Endothelial cell of umbilical vein (primary cell): ENCODE measurements around the gene USP2. TPM values are rescaled to one million over a fixed set of nuclear protein-coding genes. Genes with fewer than 3 reads are reported as not detected.

Experiments used
- BruUV-seq: library from RNA; stranded (reverse); fragments of 400-500 nt; replicated peaks from 2 replicates; lab custom pipeline; 2021; lab: Mats Ljungman, UMichigan
- CTCF ChIA-PET: fragments of 300-600, 350-600 bp; sonication (Branson Sonifier 250); formaldehyde crosslinking; loops from one replicate; lab custom pipeline; 2021; ENCODE audit warnings: antibody characterized with exemption, inconsistent platforms; lab: Charles Lee
- POLR2A ChIA-PET: fragments of 300-600, 350-600 bp; sonication (Branson Sonifier 250); formaldehyde crosslinking; loops from one replicate; lab custom pipeline; 2021; ENCODE audit warnings: antibody characterized with exemption, inconsistent platforms; lab: Charles Lee
- DNase-seq: peaks from one replicate; pipeline ENCODE4 v3.0.0-alpha.2; 2011; ENCODE audit warnings: low read depth, low spot score
- FAIRE-seq: peaks from 2 replicates; lab custom pipeline; 2011; peaks lifted over from hg19 to GRCh38; lab: Jason Lieb, UNC
- H2AFZ ChIP-seq: 2 replicates; pipeline ENCODE4 v1.6.0; 2012; ENCODE audit warnings: low read depth, low read length, control low read depth, inconsistent platforms
- H3K27ac ChIP-seq: 2 replicates; pipeline ENCODE4 v1.5.1; 2011; ENCODE audit warnings: low read depth, mild to moderate bottlenecking, control low read depth, low read length, moderate library complexity; ENCODE audit not compliant: insufficient read depth
- H3K27me3 ChIP-seq, 2 experiments: 2 replicates each; pipeline versions ENCODE4 v1.6.0 to v1.6.1; 2011; ENCODE audit warnings: low read length in 2 of 2, mixed read lengths in 1 of 2; ENCODE audit not compliant: control insufficient read depth in 2 of 2, insufficient read depth in 2 of 2
- H3K36me3 ChIP-seq, 2 experiments: 2 replicates in 1 of 2; 3 replicates in 1 of 2; pipeline ENCODE4 v1.5.1; 2011; ENCODE audit warnings: low read length in 2 of 2, mild to moderate bottlenecking in 1 of 2, moderate library complexity in 1 of 2; ENCODE audit not compliant: control insufficient read depth in 2 of 2, insufficient read depth in 2 of 2; ENCODE audit errors: extremely low read depth in 1 of 2
- H3K4me1 ChIP-seq: 3 replicates; pipeline ENCODE4 v1.5.1; 2011; ENCODE audit warnings: mild to moderate bottlenecking, low read length; ENCODE audit not compliant: control insufficient read depth, insufficient read depth; ENCODE audit errors: extremely low read depth
- H3K4me2 ChIP-seq: 2 replicates; pipeline ENCODE4 v1.6.1; 2011; ENCODE audit warnings: low read length, control low read depth, mixed read lengths; ENCODE audit not compliant: insufficient read depth
- H3K4me3 ChIP-seq, 3 experiments: fragments of 200-600 bp in 1 of 3; sonication (generic), shearing (Covaris generic) in 1 of 3; replicated peaks in 1 of 3; 2 replicates each; pipeline ENCODE4 v1.5.1; 2011 to 2016; ENCODE audit warnings: control low read depth in 3 of 3, low read length in 3 of 3, mild to moderate bottlenecking in 2 of 3, inconsistent platforms in 1 of 3, low read depth in 1 of 3, moderate library complexity in 1 of 3; ENCODE audit not compliant: insufficient read depth in 1 of 3
- H3K79me2 ChIP-seq: 2 replicates; pipeline ENCODE4 v1.6.0; 2012; ENCODE audit warnings: low read length, inconsistent platforms; ENCODE audit not compliant: control insufficient read depth, insufficient read depth
- H3K9ac ChIP-seq: replicated peaks from 2 replicates; pipeline ENCODE3; 2011; ENCODE audit warnings: low read length, control low read depth; ENCODE audit not compliant: insufficient read depth; ENCODE audit errors: extremely low read depth
- H3K9me1 ChIP-seq: replicated peaks from 3 replicates; pipeline ENCODE4 v1.6.0; 2011; ENCODE audit warnings: mild to moderate bottlenecking, low read length; ENCODE audit not compliant: control insufficient read depth, insufficient read depth; ENCODE audit errors: extremely low read depth
- H3K9me3 ChIP-seq: replicated peaks from 2 replicates; pipeline ENCODE4 v1.5.1; 2012; ENCODE audit warnings: low read length, inconsistent platforms; ENCODE audit not compliant: control insufficient read depth, insufficient read depth
- H4K20me1 ChIP-seq: replicated peaks from 2 replicates; pipeline ENCODE3; 2011; ENCODE audit warnings: mild to moderate bottlenecking, low read length; ENCODE audit not compliant: control insufficient read depth, insufficient read depth; ENCODE audit errors: extremely low read depth
- EZH2 ChIP-seq: IDR thresholded peaks from 2 replicates; pipeline ENCODE4 v1.6.1; 2012; ENCODE audit warnings: borderline replicate concordance, low read depth, mild to moderate bottlenecking, moderate library complexity, low read length, inconsistent platforms; ENCODE audit not compliant: severe bottlenecking
- POLR2A ChIP-seq: IDR thresholded peaks from 2 replicates; pipeline ENCODE4 v1.6.1; 2012; ENCODE audit warnings: low read depth, mild to moderate bottlenecking, control low read depth, low read length
- POLR2AphosphoS5 ChIP-seq: IDR thresholded peaks from 2 replicates; pipeline ENCODE4 v1.6.1; 2012; ENCODE audit warnings: low read depth, mild to moderate bottlenecking, control low read depth, low read length, moderate library complexity; ENCODE audit not compliant: insufficient read depth
- dilution Hi-C: fragments of 300-500 bp; cut with MboI; formaldehyde crosslinking; loops from one replicate; pipeline ENCODE4 v1.15.0; 2019; ENCODE audit warnings: low sequenced_read_pairs; ENCODE audit not compliant: extremely low pct_ligation_motif_present
- intact Hi-C: fragments of 100-400 bp; cut with micrococcal nuclease; formaldehyde crosslinking; loops from one replicate; pipeline ENCODE4 v1.10.0; 2022
- polyA plus RNA-seq, 4 experiments: library from polyadenylated mRNA; depleted of rRNA in 3 of 4; stranded (reverse) in 3 of 4; unstranded in 1 of 4; fragments of >200 nt; gene quantifications; 2 replicates each; pipeline versions ENCODE4 v1.2.1 to v1.2.3, GENCODE V29; 2011 to 2012; ENCODE audit warnings: missing spikeins in 1 of 4
- total RNA-seq: library from RNA; stranded (reverse); gene quantifications from 2 replicates; pipeline ENCODE4 v1.2.3, GENCODE V29; 2021
- TF ChIP-seq, protein P1 (sequence below): IDR thresholded peaks from 2 replicates; pipeline ENCODE4 v1.6.1; 2011; ENCODE audit not compliant: insufficient read depth, insufficient read length
- TF ChIP-seq, protein P2 (sequence below), 2 donors: IDR thresholded peaks; 1 replicate in 1 of 2; 2 replicates in 1 of 2; pipeline ENCODE4 v1.5.1; 2011; ENCODE audit warnings: low read length in 2 of 2, mild to moderate bottlenecking in 2 of 2, moderate library complexity in 2 of 2, control low read depth in 1 of 2, inconsistent platforms in 1 of 2, low read depth in 1 of 2; ENCODE audit not compliant: insufficient read depth in 1 of 2; ENCODE audit errors: extremely low read depth in 1 of 2

Gene USP2
- total and polyA plus RNA-seq, 2 donors (not counting 3 experiments of a cell fraction or from before 2014, with no cell fraction given): 0.21 to 1.2 TPM

DNA sequence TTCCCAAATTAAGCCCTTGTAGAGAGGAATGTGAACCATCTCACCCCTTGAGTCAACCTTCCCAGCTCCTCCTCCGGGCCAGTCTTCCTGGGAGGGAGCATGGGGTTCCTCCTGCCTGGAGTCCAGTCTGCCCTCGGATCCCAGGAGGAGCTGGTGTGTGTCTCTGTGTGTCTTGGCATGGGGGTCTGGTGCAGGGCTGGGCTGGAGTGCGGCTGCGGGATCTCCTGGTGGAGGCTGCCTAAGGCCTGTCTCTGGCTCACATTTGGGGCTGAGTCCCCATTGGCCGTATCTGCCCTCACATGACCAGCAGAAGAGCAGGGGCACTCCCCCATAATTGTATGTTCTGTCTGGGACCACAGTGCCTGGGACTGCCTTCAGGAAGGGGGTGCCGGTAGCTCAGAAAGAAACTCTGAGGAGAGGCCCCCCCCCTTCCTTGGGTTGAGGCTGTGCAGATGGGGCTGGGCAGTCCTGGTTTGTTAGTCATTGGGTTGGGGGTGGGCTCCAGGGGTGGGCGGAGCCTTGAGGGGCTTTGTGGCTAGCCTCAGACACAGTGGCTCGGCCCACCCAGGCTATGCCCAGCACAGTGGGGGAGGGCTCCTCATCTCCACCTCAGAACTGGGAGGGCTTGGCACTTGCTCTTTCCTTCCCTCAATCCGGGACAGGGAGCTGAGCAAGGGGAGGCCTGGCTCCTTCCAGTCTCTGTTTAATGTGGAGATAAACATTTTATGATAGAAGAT, 43.7 kb downstream of the USP2 start:
- no TSS peak for BruUV-seq
- Histone ChIP-seq H3K36me3 (peaks cover 0 to 2% of the 10 kb centered on the region in 2 experiments), H3K9ac (no peak overlapping the region), H3K4me3 (peak overlapping the region in 1 of 3 experiments; percentile 6), H3K27ac (no peak overlapping the region), H3K79me2 (peaks cover 23% of the 10 kb centered on the region), H2AFZ (no peak overlapping the region), H3K4me1 (peaks cover 44% of the 10 kb centered on the region), H3K9me1 (no peaks in the 10 kb centered on the region), H3K27me3 (no peaks in the 10 kb centered on the region), H3K4me2 (peak overlapping the region; percentile 10), H4K20me1 (no peaks in the 10 kb centered on the region), H3K9me3 (no peaks in the 10 kb centered on the region)
- intact Hi-C loops (loop anchor here (1.0 to 2.0 kb wide), 5 partner anchors 16 to 273 kb away; partner anchors contain the start of gene CBL), dilution Hi-C loops (no loop called here)
- FAIRE-seq (peak; percentile 35), DNase-seq (peak; percentile 77)
- peak; percentile 14 for TF ChIP-seq POLR2A
- TF ChIP-seq, protein P1, sequence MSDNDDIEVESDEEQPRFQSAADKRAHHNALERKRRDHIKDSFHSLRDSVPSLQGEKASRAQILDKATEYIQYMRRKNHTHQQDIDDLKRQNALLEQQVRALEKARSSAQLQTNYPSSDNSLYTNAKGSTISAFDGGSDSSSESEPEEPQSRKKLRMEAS: no peak
- no peak for TF ChIP-seq EZH2
- TF ChIP-seq POLR2AphosphoS5: peak; percentile 37
- ChIA-PET POLR2A (interaction anchor here (0.6 to 2.3 kb wide), 11 partner anchors 15 to 717 kb away, joined by 3 to 18 read pairs (median 6); partner anchors contain the start of gene MCAM), CTCF (interaction anchor here (0.7 to 6.3 kb wide), 43 partner anchors 11 to 340 kb away, joined by 3 to 301 read pairs (median 5); partner anchors contain the start of genes CBL, CENATAC, DPAGT1 and HINFP)

DNA sequence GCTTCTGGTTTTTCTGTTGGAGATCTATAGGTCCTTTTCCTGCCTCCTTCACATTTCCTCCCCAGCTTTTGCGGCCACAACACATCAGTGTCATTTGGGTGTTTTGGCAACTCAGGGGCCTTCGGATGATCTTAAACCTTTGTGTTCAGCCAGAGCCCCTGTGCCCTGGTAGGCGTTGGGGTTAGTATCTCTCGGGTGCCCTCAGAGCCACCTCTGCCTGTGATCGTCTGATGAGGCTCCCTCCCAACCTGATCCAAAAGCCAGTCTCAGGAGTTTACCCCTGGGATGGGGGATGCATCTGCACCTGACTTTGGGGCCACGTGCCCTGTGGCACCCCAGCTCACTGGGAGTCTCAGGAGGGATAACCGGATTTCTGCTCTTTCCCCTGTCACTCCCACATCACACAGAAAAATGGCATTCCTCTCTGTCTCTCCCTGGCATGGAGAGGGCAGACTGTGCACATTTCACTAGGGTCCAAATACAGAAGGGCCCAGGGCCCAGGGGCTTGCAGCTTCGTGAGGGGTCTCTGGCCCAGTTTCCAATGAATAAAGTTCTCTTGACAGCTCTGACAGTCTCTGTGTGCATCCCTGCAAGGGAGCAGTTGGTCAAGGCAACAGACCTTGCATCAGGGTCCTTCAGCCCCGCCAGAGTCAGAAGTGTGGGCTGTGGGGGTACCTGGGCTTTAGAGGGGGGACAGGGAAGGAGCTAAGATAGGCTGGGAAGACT, 44.6 kb downstream of the USP2 start:
- Histone ChIP-seq H3K36me3 (peaks cover 0 to 2% of the 10 kb centered on the region in 2 experiments), H3K4me3 (no peak overlapping the region), H3K27ac (no peak overlapping the region), H3K9me1 (no peaks in the 10 kb centered on the region), H3K9me3 (no peaks in the 10 kb centered on the region), H3K27me3 (no peaks in the 10 kb centered on the region), H3K79me2 (peaks cover 23% of the 10 kb centered on the region), H3K9ac (no peak overlapping the region), H3K4me1 (peaks cover 44% of the 10 kb centered on the region), H4K20me1 (no peaks in the 10 kb centered on the region), H3K4me2 (no peak overlapping the region), H2AFZ (no peak overlapping the region)
- CTCF ChIA-PET: interaction anchor here (1.6 to 6.3 kb wide), 11 partner anchors 12 to 269 kb away, joined by 5 to 301 read pairs (median 31); partner anchors contain the start of genes CBL, MCAM, USP2 and VPS11
- BruUV-seq: no TSS peak
- FAIRE-seq (no peak), DNase-seq (no peak)
- dilution Hi-C loops (no loop called here), intact Hi-C loops (no loop called here)
- POLR2A ChIA-PET: interaction anchor here (1.9 to 2.3 kb wide), 3 partner anchors 20 to 242 kb away, joined by 11 to 18 read pairs (median 17); partner anchors contain the start of gene MCAM
- no peak for TF ChIP-seq POLR2A
- TF ChIP-seq, protein P2, sequence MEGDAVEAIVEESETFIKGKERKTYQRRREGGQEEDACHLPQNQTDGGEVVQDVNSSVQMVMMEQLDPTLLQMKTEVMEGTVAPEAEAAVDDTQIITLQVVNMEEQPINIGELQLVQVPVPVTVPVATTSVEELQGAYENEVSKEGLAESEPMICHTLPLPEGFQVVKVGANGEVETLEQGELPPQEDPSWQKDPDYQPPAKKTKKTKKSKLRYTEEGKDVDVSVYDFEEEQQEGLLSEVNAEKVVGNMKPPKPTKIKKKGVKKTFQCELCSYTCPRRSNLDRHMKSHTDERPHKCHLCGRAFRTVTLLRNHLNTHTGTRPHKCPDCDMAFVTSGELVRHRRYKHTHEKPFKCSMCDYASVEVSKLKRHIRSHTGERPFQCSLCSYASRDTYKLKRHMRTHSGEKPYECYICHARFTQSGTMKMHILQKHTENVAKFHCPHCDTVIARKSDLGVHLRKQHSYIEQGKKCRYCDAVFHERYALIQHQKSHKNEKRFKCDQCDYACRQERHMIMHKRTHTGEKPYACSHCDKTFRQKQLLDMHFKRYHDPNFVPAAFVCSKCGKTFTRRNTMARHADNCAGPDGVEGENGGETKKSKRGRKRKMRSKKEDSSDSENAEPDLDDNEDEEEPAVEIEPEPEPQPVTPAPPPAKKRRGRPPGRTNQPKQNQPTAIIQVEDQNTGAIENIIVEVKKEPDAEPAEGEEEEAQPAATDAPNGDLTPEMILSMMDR (IDR thresholded peaks at IDR 0.05; ENCODE audit: extremely low read depth in 1 of 2, insufficient read depth in 1 of 2, low read depth in 1 of 2, low read length in 2 of 2): no peak
- no peak for TF ChIP-seq EZH2
- no peak for TF ChIP-seq POLR2AphosphoS5
